Kidney (tissue), 14 donors: ENCODE measurements around the gene SEMA3F. TPM values are rescaled to one million over a fixed set of nuclear protein-coding genes. Genes with fewer than 3 reads are reported as not detected.
A peak's percentile ranks its signal among the peaks of the same experiment; 100 is the strongest.

Source experiments
- DNase-seq, 5 donors: peaks; one replicate each; pipeline ENCODE4 v3.0.0-alpha.2; 2013 to 2020
- FAIRE-seq: peaks from 2 replicates; lab custom pipeline; 2012; peaks lifted over from hg19 to GRCh38; lab: Jason Lieb, UNC
- H3K27ac ChIP-seq, 2 donors: one replicate each; pipeline ENCODE4 v1.7.0; 2013; ENCODE audit warnings: low read depth in 2 of 2, low read length in 2 of 2, inconsistent platforms in 1 of 2
- H3K27me3 ChIP-seq: one replicate; pipeline ENCODE4 v1.7.1; 2013; ENCODE audit warnings: low read length, inconsistent platforms; ENCODE audit not compliant: control insufficient read depth, insufficient read depth
- H3K36me3 ChIP-seq, 3 donors: one replicate each; pipeline versions ENCODE4 v1.7.0 to v1.7.1; 2013; ENCODE audit warnings: low read length in 3 of 3, control low read depth in 1 of 3, inconsistent platforms in 1 of 3; ENCODE audit not compliant: insufficient read depth in 3 of 3, control insufficient read depth in 2 of 3
- H3K4me1 ChIP-seq, 3 donors: one replicate each; pipeline versions ENCODE4 v1.7.0 to v1.7.1; 2013; ENCODE audit warnings: low read length in 3 of 3, inconsistent platforms in 1 of 3, low read depth in 1 of 3; ENCODE audit not compliant: control insufficient read depth in 2 of 3, insufficient read depth in 2 of 3
- H3K4me3 ChIP-seq, 3 donors: one replicate each; pipeline versions ENCODE4 v1.7.0 to v1.8.1; 2013; ENCODE audit warnings: low read length in 3 of 3, control low read depth in 1 of 3, inconsistent platforms in 1 of 3
- H3K9ac ChIP-seq, 3 donors: one replicate each; pipeline versions ENCODE4 v1.7.0 to v1.7.1; 2013; ENCODE audit warnings: low read length in 3 of 3, control low read depth in 1 of 3, inconsistent platforms in 1 of 3
- H3K9me3 ChIP-seq, 3 donors: one replicate each; pipeline versions ENCODE4 v1.7.0 to v1.7.1; 2013; ENCODE audit warnings: low read length in 3 of 3, control low read depth in 1 of 3, inconsistent platforms in 1 of 3; ENCODE audit not compliant: control insufficient read depth in 2 of 3, insufficient read depth in 1 of 3
- CTCF ChIP-seq: IDR thresholded peaks from 3 replicates; pipeline ENCODE4 v1.5.1; 2012; ENCODE audit warnings: mild to moderate bottlenecking, moderate library complexity, borderline replicate concordance; ENCODE audit not compliant: insufficient read depth; ENCODE audit errors: extremely low read depth
- intact Hi-C: fragments of 100-400 bp; cut with DNase I; formaldehyde crosslinking; loops from one replicate; pipeline ENCODE4 v1.11.1; 2022
- polyA plus RNA-seq: library from polyadenylated mRNA; stranded (reverse); fragments of 350-450 nt; fragmentation: Illumina TruSeq; extraction: RNeasy Lipid Tissue Mini Kit (QIAGEN cat#74804); gene quantifications from one replicate; pipeline ENCODE4 v1.2.3, GENCODE V29; 2014; ENCODE audit warnings: low read depth, low replicate concordance; ENCODE audit not compliant: insufficient read depth
- total RNA-seq: library from RNA; stranded (reverse); fragmentation: NEBNext Ultra II Directional; extraction: Animal tissue kit (Norgen Biotek cat#: 25700); gene quantifications from one replicate; pipeline ENCODE4 v1.2.1, GENCODE V29; 2021
- donor health status: control.
- donor health status: control.
- donor health status: control.
- donor health status: control.
- donor health status: control.
- donor health status: DM: yes; HTN: yes; CAD: no.
- donor health status: Normal renal cell carcinoma (clear cell type).

The SEMA3F gene
- total and polyA plus RNA-seq, 2 donors from 2014 or later: 36.7 to 39.9 TPM

GRCh38 chr3:50170689-50171088, 15.6 kb downstream of the SEMA3F start:
- no peak for TF ChIP-seq CTCF
- Histone ChIP-seq H3K9ac (peak overlapping the region in 1 of 3 donors; percentile 42), H3K27ac (peak overlapping the region; percentile 83 to 88), H3K9me3 (no peaks in the 10 kb centered on the region), H3K27me3 (no peaks in the 10 kb centered on the region), H3K4me3 (no peak overlapping the region), H3K36me3 (peaks cover 0 to 2% (median 1%) of the 10 kb centered on the region in 3 donors), H3K4me1 (peaks cover 0 to 61% (median 30%) of the 10 kb centered on the region in 3 donors)
- intact Hi-C loops: no loop called here
- FAIRE-seq (no peak), DNase-seq (peak in 3 of 5 donors; percentile 51 to 93 (median 60))

GRCh38 chr3:50171540-50172301, 16.6 kb downstream of the SEMA3F start:
- H3K27me3 ChIP-seq: no peaks in the 10 kb centered on the region
- H3K9me3 ChIP-seq: no peaks in the 10 kb centered on the region
- H3K36me3 ChIP-seq: peaks cover 0 to 4% (median 3%) of the 10 kb centered on the region in 3 donors
- intact Hi-C loops: no loop called here
- H3K4me1 ChIP-seq: peaks cover 0 to 54% (median 20%) of the 10 kb centered on the region in 3 donors
- no peak overlapping the region for H3K9ac ChIP-seq
- no peak for FAIRE-seq
- peak overlapping the region; percentile 83 to 88 for H3K27ac ChIP-seq
- DNase-seq: no peak
- H3K4me3 ChIP-seq: no peak overlapping the region
- no peak for TF ChIP-seq CTCF

DNA sequence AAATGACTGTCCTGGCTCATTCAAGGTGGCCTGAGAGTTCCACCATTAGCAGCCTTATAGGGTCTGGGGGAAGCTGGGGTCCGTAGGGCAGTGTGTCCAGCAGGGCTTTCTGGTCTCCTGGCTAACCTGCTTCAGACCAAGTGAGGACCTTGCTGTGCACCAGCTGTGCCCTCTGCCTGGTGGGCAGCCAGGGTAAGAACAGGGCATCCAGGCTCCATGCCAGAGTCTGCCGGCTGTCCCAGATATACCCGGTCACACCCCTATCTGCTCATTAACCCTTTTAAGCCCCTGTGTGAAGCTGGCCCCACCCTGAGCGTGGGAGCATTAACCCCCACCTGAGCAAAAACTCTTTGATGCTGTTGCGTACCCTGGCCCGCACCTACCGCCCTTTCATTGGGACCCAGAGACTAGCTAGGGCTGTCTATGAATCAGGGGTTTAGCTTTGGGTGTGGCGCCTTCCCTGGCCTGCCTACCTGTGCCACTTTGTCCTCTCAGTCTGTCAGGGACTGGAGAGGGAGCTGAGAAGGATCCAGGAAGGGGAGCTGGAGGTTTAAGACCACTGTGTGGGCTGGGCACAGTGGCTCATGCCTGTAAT, 17.6 kb downstream of the SEMA3F start:
- DNase-seq (no peak), FAIRE-seq (no peak)
- H3K9me3 ChIP-seq: no peaks in the 10 kb centered on the region
- no peak overlapping the region for H3K9ac ChIP-seq
- TF ChIP-seq CTCF: no peak
- no peak overlapping the region for H3K27ac ChIP-seq
- H3K27me3 ChIP-seq: no peaks in the 10 kb centered on the region
- peaks cover 0 to 4% (median 3%) of the 10 kb centered on the region in 3 donors for H3K36me3 ChIP-seq
- H3K4me1 ChIP-seq: peaks cover 0 to 45% (median 12%) of the 10 kb centered on the region in 3 donors
- H3K4me3 ChIP-seq: no peak overlapping the region
- intact Hi-C loops: no loop called here
